Hematopoietic multipotent progenitor cell treated with erythropoietin and hydrocortisone succinate and interleukin-3 and kit ligand, for 15 days (in vitro differentiated cells): ENCODE measurements around the gene SND1.

Source experiments
- DNase-seq: peaks from one replicate; pipeline ENCODE4 v3.0.0-alpha.2; 2015; ENCODE audit warnings: low spot score

Gene SND1

GRCh38 chr7:128040205-128040604, 388.2 kb downstream of the SND1 start:
- no peak for DNase-seq

- no peak for DNase-seq
These were observed 389.2 kb downstream of the SND1 start for GRCh38 chr7:128041203-128041602.

GRCh38 chr7:128042012-128042411, 390.0 kb downstream of the SND1 start:
- DNase-seq: no peak

GRCh38 chr7:128044064-128044463, 392.1 kb downstream of the SND1 start:
- DNase-seq: no peak

- no peak for DNase-seq
These were observed 393.2 kb downstream of the SND1 start for GRCh38 chr7:128045158-128045557.

GRCh38 chr7:128045766-128046165, 393.8 kb downstream of the SND1 start:
- DNase-seq: no peak

- no peak for DNase-seq
These were observed 400.4 kb downstream of the SND1 start for GRCh38 chr7:128052404-128052803.

GRCh38 chr7:128053023-128053422, 401.0 kb downstream of the SND1 start:
- DNase-seq: peak; percentile 22

GRCh38 chr7:128053991-128054390, 402.0 kb downstream of the SND1 start:
- no peak for DNase-seq

GRCh38 chr7:128054511-128054910, 402.5 kb downstream of the SND1 start:
- DNase-seq: no peak

- no peak for DNase-seq
These were observed 403.6 kb downstream of the SND1 start for GRCh38 chr7:128055637-128056036.

- no peak for DNase-seq
These were observed 404.9 kb downstream of the SND1 start for GRCh38 chr7:128056901-128057300.

GRCh38 chr7:128057909-128058308, 405.9 kb downstream of the SND1 start:
- no peak for DNase-seq

- DNase-seq: no peak
These were observed 407.4 kb downstream of the SND1 start for GRCh38 chr7:128059143-128059988.

- DNase-seq: no peak
These were observed 408.0 kb downstream of the SND1 start for GRCh38 chr7:128060018-128060417.

GRCh38 chr7:128063088-128063487, 411.1 kb downstream of the SND1 start:
- DNase-seq: no peak

GRCh38 chr7:128065872-128066271, 413.9 kb downstream of the SND1 start:
- no peak for DNase-seq

GRCh38 chr7:128066395-128066794, 414.4 kb downstream of the SND1 start:
- no peak for DNase-seq

GRCh38 chr7:128066858-128067257, 414.9 kb downstream of the SND1 start:
- no peak for DNase-seq

GRCh38 chr7:128067983-128068382, 416.0 kb downstream of the SND1 start:
- DNase-seq: no peak

- DNase-seq: no peak
These were observed 416.8 kb downstream of the SND1 start for GRCh38 chr7:128068785-128069184.

- DNase-seq: no peak
These were observed 417.7 kb downstream of the SND1 start for GRCh38 chr7:128069373-128070364.

GRCh38 chr7:128071376-128071775, 419.4 kb downstream of the SND1 start:
- no peak for DNase-seq
